H9 (cell line): ENCODE results near the gene MREG. TPM values are rescaled to one million over a fixed set of nuclear protein-coding genes. Genes with fewer than 3 reads are reported as not detected.

Experiments used
- DNase-seq: peaks from one replicate; pipeline ENCODE4 v3.0.0-alpha.2; 2017
- H2AFZ ChIP-seq: one replicate; pipeline ENCODE4 v1.6.1; 2013; ENCODE audit warnings: mild to moderate bottlenecking, low read length, control low read depth, moderate library complexity
- H2AK5ac ChIP-seq: 2 replicates; pipeline ENCODE4 v1.6.1; 2013; ENCODE audit warnings: low read length, control low read depth, mixed read lengths; ENCODE audit not compliant: insufficient read length
- H2BK120ac ChIP-seq: one replicate; pipeline ENCODE4 v1.6.1; 2013; ENCODE audit warnings: low read depth, mild to moderate bottlenecking, low read length, control low read depth, inconsistent platforms; ENCODE audit not compliant: poor library complexity, severe bottlenecking
- H2BK12ac ChIP-seq: 2 replicates; pipeline ENCODE4 v1.6.1; 2013; ENCODE audit warnings: low read length, control low read depth, mixed read lengths, low read depth; ENCODE audit not compliant: insufficient read length
- H2BK15ac ChIP-seq: 2 replicates; pipeline ENCODE4 v1.6.1; 2013; ENCODE audit warnings: low read depth, low read length, control low read depth
- H2BK20ac ChIP-seq: one replicate; pipeline ENCODE4 v1.6.1; 2013; ENCODE audit warnings: low read depth, mild to moderate bottlenecking, low read length, control low read depth, inconsistent platforms; ENCODE audit not compliant: poor library complexity, severe bottlenecking
- H2BK5ac ChIP-seq: 2 replicates; pipeline ENCODE4 v1.6.1; 2013; ENCODE audit warnings: low read length, control low read depth, mixed read lengths; ENCODE audit not compliant: insufficient read length
- H3K14ac ChIP-seq: 2 replicates; pipeline ENCODE4 v1.6.1; 2013; ENCODE audit warnings: low read length, control low read depth; ENCODE audit not compliant: insufficient read depth
- H3K18ac ChIP-seq: 2 replicates; pipeline ENCODE4 v1.6.1; 2013; ENCODE audit warnings: low read depth, mild to moderate bottlenecking, mixed read lengths, low read length, control low read depth; ENCODE audit not compliant: insufficient read length
- H3K23ac ChIP-seq: 2 replicates; pipeline ENCODE4 v1.6.1; 2013; ENCODE audit warnings: low read length, control low read depth, mixed read lengths, low read depth; ENCODE audit not compliant: insufficient read length
- H3K23me2 ChIP-seq: 2 replicates; pipeline ENCODE4 v1.6.1; 2013; ENCODE audit warnings: low read depth, mild to moderate bottlenecking, mixed read lengths, low read length, control low read depth; ENCODE audit not compliant: insufficient read length, poor library complexity, severe bottlenecking
- H3K27ac ChIP-seq: 2 replicates; pipeline ENCODE4 v1.5.1; 2013; ENCODE audit warnings: low read length, control low read depth, mixed read lengths, low read depth; ENCODE audit not compliant: insufficient read length
- H3K27me3 ChIP-seq: 2 replicates; pipeline ENCODE4 v1.6.1; 2013; ENCODE audit warnings: low read length, control low read depth, inconsistent platforms; ENCODE audit not compliant: insufficient read depth
- H3K4ac ChIP-seq: 2 replicates; pipeline ENCODE4 v1.6.1; 2013; ENCODE audit warnings: low read depth, mild to moderate bottlenecking, control low read depth, inconsistent platforms, low read length, moderate library complexity
- H3K4me1 ChIP-seq: 2 replicates; pipeline ENCODE4 v1.6.1; 2013; ENCODE audit warnings: low read length, control low read depth, inconsistent platforms; ENCODE audit not compliant: insufficient read depth
- H3K4me2 ChIP-seq: 2 replicates; pipeline ENCODE4 v1.6.1; 2013; ENCODE audit warnings: low read length, control low read depth, mixed read lengths; ENCODE audit not compliant: insufficient read length, insufficient read depth
- H3K56ac ChIP-seq: 2 replicates; pipeline ENCODE4 v1.6.1; 2013; ENCODE audit warnings: low read depth, mild to moderate bottlenecking, mixed read lengths, low read length, control low read depth; ENCODE audit not compliant: insufficient read length
- H3K79me1 ChIP-seq: 2 replicates; pipeline ENCODE4 v1.6.1; 2013; ENCODE audit warnings: low read depth, mild to moderate bottlenecking, moderate library complexity, low read length, control low read depth, inconsistent platforms; ENCODE audit not compliant: insufficient read depth, poor library complexity, severe bottlenecking
- H3K79me2 ChIP-seq: 2 replicates; pipeline ENCODE4 v1.6.1; 2013; ENCODE audit warnings: low read length, control low read depth, inconsistent platforms; ENCODE audit not compliant: insufficient read depth
- H3K9ac ChIP-seq: 2 replicates; pipeline ENCODE4 v1.6.1; 2013; ENCODE audit warnings: low read length, control low read depth, mixed read lengths; ENCODE audit not compliant: insufficient read length; ENCODE audit errors: extremely low read depth
- H3K9me3 ChIP-seq: one replicate; pipeline ENCODE4 v1.6.1; 2013; ENCODE audit warnings: low read depth, low read length, inconsistent platforms; ENCODE audit not compliant: control insufficient read depth
- H3T11ph ChIP-seq: one replicate; pipeline ENCODE4 v1.6.1; 2013; ENCODE audit warnings: mild to moderate bottlenecking, low read length, control low read depth, inconsistent platforms
- H4K20me1 ChIP-seq: one replicate; pipeline ENCODE4 v1.6.1; 2013; ENCODE audit not compliant: control insufficient read depth, insufficient read length, insufficient read depth
- H4K5ac ChIP-seq: 2 replicates; pipeline ENCODE4 v1.6.1; 2013; ENCODE audit warnings: low read depth, mild to moderate bottlenecking, mixed read lengths, low read length, control low read depth; ENCODE audit not compliant: insufficient read length
- H4K8ac ChIP-seq: replicated peaks from 2 replicates; pipeline ENCODE4 v1.6.1; 2013; ENCODE audit warnings: low read length, control low read depth, mixed read lengths, low read depth; ENCODE audit not compliant: insufficient read length
- H4K91ac ChIP-seq: 2 replicates; pipeline ENCODE4 v1.6.1; 2013; ENCODE audit warnings: low read depth, mild to moderate bottlenecking, moderate library complexity, mixed read lengths, low read length, control low read depth; ENCODE audit not compliant: insufficient read length
- H3K27ac Mint-ChIP-seq, 3 experiments: 2 replicates in 2 of 3; 3 replicates in 1 of 3; pipeline ENCODE4 v1.8.0; 2020 to 2021; ENCODE audit warnings: mixed read lengths in 3 of 3, mild to moderate bottlenecking in 1 of 3, moderate library complexity in 1 of 3
- H3K27me3 Mint-ChIP-seq: 2 replicates; pipeline ENCODE4 v1.8.0; 2021; ENCODE audit warnings: low read depth, mild to moderate bottlenecking, moderate library complexity, mixed read lengths
- H3K36me3 Mint-ChIP-seq, 3 experiments: 2 replicates in 2 of 3; 3 replicates in 1 of 3; pipeline ENCODE4 v1.8.0; 2020 to 2021; ENCODE audit warnings: low read depth in 3 of 3, mixed read lengths in 3 of 3; ENCODE audit not compliant: insufficient read depth in 1 of 3
- H3K4me1 Mint-ChIP-seq, 2 experiments: 2 replicates each; pipeline ENCODE4 v1.8.0; 2020; ENCODE audit warnings: mixed read lengths in 2 of 2
- H3K4me3 Mint-ChIP-seq, 2 experiments: 2 replicates in 1 of 2; 3 replicates in 1 of 2; pipeline ENCODE4 v1.8.0; 2020 to 2021; ENCODE audit warnings: mild to moderate bottlenecking in 2 of 2, mixed read lengths in 2 of 2, moderate library complexity in 1 of 2
- H3K9me3 Mint-ChIP-seq, 2 experiments: 2 replicates in 1 of 2; 3 replicates in 1 of 2; pipeline ENCODE4 v1.8.0; 2020; ENCODE audit warnings: mild to moderate bottlenecking in 2 of 2, mixed read lengths in 2 of 2, moderate library complexity in 1 of 2
- CTCF ChIP-seq: fragments of 200-600 bp; sonication (generic); conservative IDR thresholded peaks from 3 replicates; pipeline ENCODE4 v1.8.0; 2021; ENCODE audit warnings: antibody characterized with exemption, mild to moderate bottlenecking
- WGBS: extraction: QIAGEN DNeasy Blood & Tissue Kit; methylation state at CpG from one replicate; pipeline ENCODE4 v1.1.7; 2013; ENCODE audit warnings: missing lambda C conversion rate, low lambda C conversion rate, mixed read lengths; ENCODE audit not compliant: insufficient read length; ENCODE audit errors: extremely low coverage; 5-methylcytosine and 5-hydroxymethylcytosine counted together
- total RNA-seq: library from RNA; stranded (reverse); gene quantifications from 2 replicates; pipeline ENCODE4 v1.2.1, GENCODE V29; 2021

Gene MREG
- total RNA-seq, 1 experiment from 2014 or later = 21.8 TPM

- Histone ChIP-seq H4K91ac (no peak overlapping the region), H3K27me3 (no peaks in the 10 kb centered on the region), H4K20me1 (no peaks in the 10 kb centered on the region), H3K23me2 (no peaks in the 10 kb centered on the region), H3K56ac (no peak overlapping the region), H2BK15ac (no peak overlapping the region), H3K9me3 (no peaks in the 10 kb centered on the region), H3K4ac (no peak overlapping the region), H2AFZ (no peak overlapping the region), H3K18ac (no peak overlapping the region), H3K79me1 (no peaks in the 10 kb centered on the region), H2BK20ac (no peak overlapping the region), H3K79me2 (peaks cover 4% of the 10 kb centered on the region; the same call in 1 of the 2 replicates), H2BK12ac (no peak overlapping the region), H3T11ph (no peak overlapping the region), H3K4me2 (no peak overlapping the region), H4K5ac (no peak overlapping the region), H4K8ac (no peak overlapping the region), H3K23ac (no peak overlapping the region), H2AK5ac (no peak overlapping the region), H2BK120ac (no peak overlapping the region), H3K9ac (no peak overlapping the region), H3K4me1 (no peaks in the 10 kb centered on the region), H3K14ac (no peak overlapping the region), H2BK5ac (no peak overlapping the region), H3K27ac (no peak overlapping the region)
- H3K4me3 Mint-ChIP-seq = no peak overlapping the region
- H3K27ac Mint-ChIP-seq = no peak overlapping the region
- DNase-seq = no peak
- no peaks in the 10 kb centered on the region for H3K27me3 Mint-ChIP-seq
- TF ChIP-seq CTCF = no peak
- H3K4me1 Mint-ChIP-seq = no peaks in the 10 kb centered on the region
- WGBS = no CpG with 5 or more reads among the region's 7 CpGs
- peaks cover 14 to 19% of the 10 kb centered on the region in 2 experiments for H3K9me3 Mint-ChIP-seq
- H3K36me3 Mint-ChIP-seq = peaks cover 23 to 34% (median 27%) of the 10 kb centered on the region in 3 experiments
Measured at GRCh38 chr2:215981115-215981514, 32.2 kb downstream of the MREG start.
